Astrocyte of the spinal cord (primary cell): ENCODE measurements around the gene MYO1C.
"Not testable (repeated sequence)": the region's sequence is repeated elsewhere in the genome, so short reads cannot be mapped to it uniquely, and the experiment has no call there.

Experiments used
- DNase-seq: peaks from one replicate; pipeline ENCODE4 v3.0.0; 2011; ENCODE audit warnings: low read depth, low spot score
- H3K4me3 ChIP-seq: 2 replicates; pipeline ENCODE4 v1.5.1; 2011; ENCODE audit warnings: low read depth, mild to moderate bottlenecking, low read length, moderate library complexity
- in situ Hi-C: cut with HindIII; loops from 2 replicates; pipeline ENCODE4 v1.10.0; 2017; ENCODE audit warnings: low sequenced_read_pairs
- TF ChIP-seq, protein P1 (sequence below): IDR thresholded peaks from 2 replicates; pipeline ENCODE4 v1.5.1; 2012; ENCODE audit warnings: low read depth, mild to moderate bottlenecking, low read length, inconsistent platforms

Gene MYO1C

DNA sequence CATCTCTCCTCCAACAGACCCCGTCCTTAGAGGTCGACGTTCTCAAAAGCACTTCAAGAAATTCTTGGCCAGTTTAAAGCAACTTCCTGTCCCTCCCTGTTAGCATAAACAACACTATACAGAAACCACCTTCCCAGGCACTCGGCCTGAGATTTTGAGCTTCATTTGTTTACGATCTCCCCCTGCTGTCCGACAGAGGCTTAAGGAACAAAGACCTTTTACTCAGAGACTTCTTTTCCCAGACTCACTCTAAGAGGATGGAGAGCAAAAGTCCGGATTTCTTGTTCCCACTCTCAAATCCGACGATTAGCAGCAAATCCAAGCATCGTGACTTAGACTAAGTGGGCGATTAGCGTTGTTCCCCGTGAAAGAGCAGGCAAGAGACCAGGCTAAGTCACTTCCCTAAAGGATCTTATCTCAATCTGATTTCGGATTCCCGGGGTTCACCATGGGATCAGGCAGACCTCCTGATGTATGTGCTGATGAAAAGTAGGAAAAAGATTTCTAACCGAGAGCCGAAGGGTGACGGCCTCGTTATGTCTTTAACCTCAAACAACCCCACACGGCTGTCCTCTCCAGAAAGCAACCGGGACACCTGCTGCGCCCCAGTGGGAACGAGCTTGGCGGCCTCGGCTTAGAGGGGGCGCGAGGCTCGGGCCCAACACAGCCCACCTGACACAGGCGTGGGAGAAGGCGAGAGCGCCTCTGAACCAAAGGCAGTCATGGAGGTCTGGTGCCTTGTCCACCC is 23.3 kb upstream of the MYO1C start:
- H3K4me3 ChIP-seq: peak overlapping the region; percentile 90
- TF ChIP-seq, protein P1, sequence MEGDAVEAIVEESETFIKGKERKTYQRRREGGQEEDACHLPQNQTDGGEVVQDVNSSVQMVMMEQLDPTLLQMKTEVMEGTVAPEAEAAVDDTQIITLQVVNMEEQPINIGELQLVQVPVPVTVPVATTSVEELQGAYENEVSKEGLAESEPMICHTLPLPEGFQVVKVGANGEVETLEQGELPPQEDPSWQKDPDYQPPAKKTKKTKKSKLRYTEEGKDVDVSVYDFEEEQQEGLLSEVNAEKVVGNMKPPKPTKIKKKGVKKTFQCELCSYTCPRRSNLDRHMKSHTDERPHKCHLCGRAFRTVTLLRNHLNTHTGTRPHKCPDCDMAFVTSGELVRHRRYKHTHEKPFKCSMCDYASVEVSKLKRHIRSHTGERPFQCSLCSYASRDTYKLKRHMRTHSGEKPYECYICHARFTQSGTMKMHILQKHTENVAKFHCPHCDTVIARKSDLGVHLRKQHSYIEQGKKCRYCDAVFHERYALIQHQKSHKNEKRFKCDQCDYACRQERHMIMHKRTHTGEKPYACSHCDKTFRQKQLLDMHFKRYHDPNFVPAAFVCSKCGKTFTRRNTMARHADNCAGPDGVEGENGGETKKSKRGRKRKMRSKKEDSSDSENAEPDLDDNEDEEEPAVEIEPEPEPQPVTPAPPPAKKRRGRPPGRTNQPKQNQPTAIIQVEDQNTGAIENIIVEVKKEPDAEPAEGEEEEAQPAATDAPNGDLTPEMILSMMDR: peak; percentile 65
- in situ Hi-C loops: no loop called here
- peak; percentile 89 for DNase-seq

DNA sequence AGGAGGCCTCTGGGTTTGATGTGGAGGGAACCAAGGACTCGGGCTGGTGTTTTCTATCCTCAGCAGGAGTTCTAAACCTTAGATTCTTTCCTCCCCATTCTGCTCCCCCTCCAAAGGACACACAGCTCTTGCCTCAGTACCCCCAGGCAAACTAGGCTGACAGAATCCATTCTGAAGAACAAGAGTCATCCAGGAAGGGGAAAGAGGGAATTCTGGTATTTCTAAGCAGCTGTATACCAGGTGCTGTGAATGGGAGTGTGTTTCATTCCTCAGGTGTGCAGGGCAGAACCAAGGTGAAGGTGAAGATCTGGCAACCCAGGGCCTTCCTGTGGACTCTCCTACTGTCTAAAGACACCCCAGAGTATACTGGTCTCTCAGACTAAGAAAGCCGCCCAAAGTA is 19.9 kb upstream of the MYO1C start:
- TF ChIP-seq, protein P1: no peak
- no peak overlapping the region for H3K4me3 ChIP-seq
- in situ Hi-C loops: no loop called here
- DNase-seq: no peak

DNA sequence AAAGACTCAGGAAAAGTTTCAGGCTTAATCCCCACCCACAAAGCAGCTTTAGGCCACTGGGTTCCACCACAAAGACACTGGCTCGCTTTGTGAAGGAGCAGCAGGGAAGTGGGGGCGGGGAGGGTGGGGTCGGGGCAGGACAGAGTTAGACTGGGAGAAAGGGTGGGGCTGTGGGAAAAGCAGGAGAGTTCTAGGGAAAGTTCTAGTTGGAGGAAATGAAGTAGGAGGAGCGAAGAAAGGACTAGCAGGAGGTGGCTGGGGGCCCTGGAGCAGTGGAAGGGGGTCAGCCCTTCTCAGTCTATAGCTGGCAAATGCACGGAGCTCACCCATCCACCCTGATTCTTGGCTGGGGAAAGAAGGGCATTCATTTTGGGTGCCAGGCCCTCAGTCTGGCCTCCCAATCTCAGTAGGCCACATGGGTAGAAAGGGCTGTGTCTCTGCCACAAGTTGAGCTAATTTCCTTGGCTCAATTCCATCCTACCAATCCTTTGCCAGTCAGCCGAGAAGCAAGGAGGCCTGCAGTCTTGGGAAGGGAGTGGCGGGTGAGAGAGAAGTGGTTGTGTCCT is 19.4 kb upstream of the MYO1C start:
- DNase-seq: no peak
- TF ChIP-seq, protein P1: no peak
- in situ Hi-C loops: no loop called here
- H3K4me3 ChIP-seq: no peak overlapping the region

DNA sequence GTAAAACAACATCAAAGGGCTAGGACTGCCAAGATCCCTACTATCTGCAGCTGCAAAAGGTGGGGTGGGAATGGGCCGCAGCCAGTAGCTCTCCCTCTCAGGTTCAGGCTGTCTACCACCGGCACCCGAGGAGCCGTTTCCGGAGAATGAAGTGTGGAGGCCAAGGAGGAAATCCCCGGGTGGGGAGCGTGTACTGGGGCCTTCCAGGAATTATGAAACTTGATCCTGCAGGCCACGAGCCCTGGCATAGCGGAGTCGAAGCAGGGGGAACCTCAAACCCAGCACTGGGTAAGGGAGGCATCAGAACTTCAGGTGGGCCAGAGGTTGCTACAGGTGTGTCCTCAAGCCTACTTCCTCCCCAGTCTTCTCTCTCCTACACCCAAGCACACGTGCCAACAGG is 18.8 kb upstream of the MYO1C start:
- H3K4me3 ChIP-seq: no peak overlapping the region
- TF ChIP-seq, protein P1: no peak
- in situ Hi-C loops: no loop called here
- no peak for DNase-seq

DNA sequence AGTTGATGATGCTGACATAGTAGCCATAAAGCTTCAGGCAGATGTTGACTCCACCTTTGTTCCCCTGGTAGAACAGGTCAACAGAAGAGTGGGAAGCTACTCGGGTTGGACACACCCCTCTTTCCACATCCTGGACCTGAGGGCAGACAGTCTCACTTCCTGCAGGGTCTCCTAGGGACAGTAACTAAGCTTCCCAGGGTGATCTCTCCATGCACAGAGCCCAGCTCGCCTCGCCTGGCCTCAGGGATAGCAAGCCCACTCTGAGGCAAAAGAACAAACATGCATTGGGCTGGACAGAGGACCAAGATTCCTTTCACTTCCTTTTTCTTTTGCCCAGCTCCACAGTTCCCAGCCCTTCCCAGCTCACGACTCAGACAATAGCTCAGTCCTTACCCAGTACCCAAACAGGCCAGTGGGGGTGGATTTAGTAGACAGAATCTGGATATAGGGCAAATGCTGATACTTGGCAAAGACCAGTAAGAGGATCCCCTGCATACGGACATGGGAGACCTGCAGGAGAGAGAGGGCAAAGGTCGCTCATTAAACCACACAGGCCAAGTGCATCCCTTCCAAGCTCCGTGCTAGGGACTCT is 16.9 kb upstream of the MYO1C start:
- DNase-seq: no peak
- in situ Hi-C loops: no loop called here
- TF ChIP-seq, protein P1: no peak
- no peak overlapping the region for H3K4me3 ChIP-seq

DNA sequence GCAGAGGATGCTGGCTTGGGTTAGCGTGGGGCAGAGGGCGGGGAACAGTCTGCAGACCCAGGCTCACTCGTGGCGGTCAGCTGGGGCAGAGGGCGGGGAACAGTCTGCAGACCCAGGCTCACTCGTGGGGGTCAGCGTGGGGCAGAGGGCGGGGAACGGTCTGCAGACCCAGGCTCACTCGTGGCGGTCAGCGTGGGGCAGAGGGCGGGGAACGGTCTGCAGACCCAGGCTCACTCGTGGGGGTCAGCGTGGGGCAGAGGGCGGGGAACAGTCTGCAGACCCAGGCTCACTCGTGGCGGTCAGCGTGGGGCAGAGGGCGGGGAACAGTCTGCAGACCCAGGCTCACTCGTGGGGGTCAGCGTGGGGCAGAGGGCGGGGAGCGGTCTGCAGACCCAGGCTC is 16.2 kb upstream of the MYO1C start:
- H3K4me3 ChIP-seq, in situ Hi-C loops, DNase-seq: not testable (repeated sequence)

DNA sequence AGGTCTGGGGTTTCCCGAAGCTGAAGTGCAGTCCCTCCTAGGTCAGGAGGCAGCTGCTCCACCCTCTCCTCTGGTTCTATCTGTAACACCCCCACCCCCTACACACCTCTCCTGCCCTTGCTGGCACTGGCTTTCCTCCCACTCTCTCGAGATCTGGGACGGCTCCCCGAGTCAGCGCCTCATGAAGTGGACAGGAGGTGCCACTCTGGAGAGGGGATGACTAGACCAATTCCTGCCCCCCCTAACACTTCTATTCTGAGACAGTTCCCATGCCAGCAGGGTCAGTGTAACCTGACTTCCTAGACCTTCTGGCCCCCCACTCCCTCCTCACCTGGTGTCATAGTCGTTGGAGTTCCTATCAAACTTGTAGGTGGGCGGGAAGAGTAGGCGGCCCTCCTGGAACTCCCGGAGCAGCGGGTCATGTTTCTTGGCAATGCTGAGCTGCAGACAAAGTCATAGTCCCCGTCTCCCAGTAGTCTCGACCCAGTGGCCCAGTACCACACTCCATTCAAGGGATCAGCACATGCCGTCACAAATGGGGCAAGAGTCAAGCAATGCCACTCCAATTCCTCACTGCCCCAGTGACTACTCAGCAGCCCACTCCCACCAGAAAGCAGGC is 14.3 kb upstream of the MYO1C start:
- no peak overlapping the region for H3K4me3 ChIP-seq
- TF ChIP-seq, protein P1: no peak
- in situ Hi-C loops: no loop called here
- no peak for DNase-seq
